Testis (tissue), 3 donors: Measurements from ENCODE around the gene CRTC2. TPM values are rescaled to one million over a fixed set of nuclear protein-coding genes. Genes with fewer than 3 reads are reported as not detected.
"Not testable (repeated sequence)": the region's sequence is repeated elsewhere in the genome, so short reads cannot be mapped to it uniquely, and the experiment has no call there.

ENCODE experiments used
- DNase-seq: peaks from one replicate; pipeline ENCODE4 v3.0.0-alpha.2; 2019
- H3K27ac ChIP-seq, 2 donors: fragments of 200-600 bp; sonication (generic); one replicate each; pipeline ENCODE4 v1.5.1; 2019
- H3K27me3 ChIP-seq: fragments of 200-600 bp; sonication (generic); one replicate; pipeline ENCODE4 v1.5.1; 2019
- H3K36me3 ChIP-seq: fragments of 200-600 bp; sonication (generic); one replicate; pipeline ENCODE4 v1.5.1; 2017; ENCODE audit warnings: low read depth; ENCODE audit errors: missing control alignments
- H3K4me1 ChIP-seq: fragments of 200-600 bp; sonication (generic); one replicate; pipeline ENCODE4 v1.5.1; 2019
- H3K4me3 ChIP-seq, 2 donors: fragments of 200-600 bp; sonication (generic); one replicate each; pipeline ENCODE4 v1.5.1; 2017 to 2019
- H3K9me3 ChIP-seq: fragments of 200-600 bp; sonication (generic); one replicate; pipeline ENCODE4 v1.5.1; 2017
- CTCF ChIP-seq, 3 experiments: fragments of 450-650 bp in 2 of 3; fragments of 200-600 bp in 1 of 3; sonication (generic) in 1 of 3; IDR thresholded peaks; one replicate each; pipeline ENCODE4 v1.5.1; 2016 to 2019; ENCODE audit warnings: antibody characterized with exemption in 3 of 3, mild to moderate bottlenecking in 2 of 3, moderate library complexity in 1 of 3
- POLR2A ChIP-seq: fragments of 450-650 bp; IDR thresholded peaks from one replicate; pipeline ENCODE4 v1.6.1; 2017; ENCODE audit warnings: antibody characterized with exemption, mild to moderate bottlenecking, moderate library complexity
- WGBS, 2 donors: methylation state at CpG; one replicate each; pipeline ENCODE4 v1.1.5; 2018; 5-methylcytosine and 5-hydroxymethylcytosine counted together
- intact Hi-C: fragments of 100-400 bp; cut with DNase I; formaldehyde crosslinking; loops from one replicate; pipeline ENCODE4 v1.15.1; 2023; ENCODE audit warnings: low total_unique reads
- polyA plus RNA-seq: library from polyadenylated mRNA; stranded (reverse); fragments of 350-450 nt; fragmentation: Illumina TruSeq; extraction: RNeasy Lipid Tissue Mini Kit (QIAGEN cat#74804); gene quantifications from one replicate; pipeline ENCODE4 v1.2.3, GENCODE V29; 2014; ENCODE audit warnings: low read depth, low replicate concordance; ENCODE audit not compliant: insufficient read depth
- total RNA-seq, 2 donors: library from RNA; depleted of rRNA; stranded (reverse); fragments of >200 nt; gene quantifications; one replicate each; pipeline ENCODE4 v1.2.3, GENCODE V29; 2016

CRTC2 gene
- total and polyA plus RNA-seq, 3 donors from 2014 or later, result 32.0 to 49.7 (median 49.1) TPM

GRCh38 chr1:153985941-153986761, 27.7 kb upstream of the CRTC2 start, which contains the start of gene RAB13:
Gene RAB13 (minus strand): TSS chr1:153986339. CDS start chr1:153986236, 103 bp downstream.
- no peaks in the 10 kb centered on the region for H3K9me3 ChIP-seq
- intact Hi-C loops, result no loop called here
- H3K27ac ChIP-seq, result peak within 1 kb of the TSS; percentile 92 to 94
- H3K27me3 ChIP-seq, result no peaks in the 10 kb centered on the region
- H3K4me1 ChIP-seq, result peaks cover 20% of the 10 kb centered on the region
- no peak for TF ChIP-seq CTCF (IDR thresholded peaks at IDR 0.05)
- no peak for TF ChIP-seq POLR2A
- peak within 1 kb of the TSS; percentile 60 to 64 for H3K4me3 ChIP-seq
- peak; percentile 91 for DNase-seq
- no peaks in the 10 kb centered on the region for H3K36me3 ChIP-seq
- WGBS, 2 donors, result 0 to 1% methylated on average over 21 to 31 of the region's 32 CpGs

GRCh38 chr1:153985341-153985912, 27.0 kb upstream of the CRTC2 start:
- Histone ChIP-seq H3K36me3 (no peaks in the 10 kb centered on the region), H3K4me3 (peak overlapping the region; percentile 60 to 64), H3K27me3 (no peaks in the 10 kb centered on the region), H3K9me3 (no peaks in the 10 kb centered on the region), H3K4me1 (peaks cover 20% of the 10 kb centered on the region), H3K27ac (peak overlapping the region; percentile 92 to 94)
- WGBS, 2 donors, result 3 to 7% methylated on average over 7 of the region's 7 CpGs
- peak; percentile 54 for DNase-seq
- TF ChIP-seq POLR2A (no peak), CTCF (IDR thresholded peaks at IDR 0.05) (no peak)
- intact Hi-C loops, result no loop called here

GRCh38 chr1:153984123-153984894, 25.9 kb upstream of the CRTC2 start:
- no peaks in the 10 kb centered on the region for H3K9me3 ChIP-seq
- H3K27me3 ChIP-seq, result no peaks in the 10 kb centered on the region
- no peak for DNase-seq
- H3K36me3 ChIP-seq, result no peaks in the 10 kb centered on the region
- no peak overlapping the region for H3K4me3 ChIP-seq
- H3K4me1 ChIP-seq, result peaks cover 20% of the 10 kb centered on the region
- intact Hi-C loops, result no loop called here
- 42 to 48% methylated on average over 6 of the region's 6 CpGs for WGBS, 2 donors
- no peak for TF ChIP-seq POLR2A
- no peak for TF ChIP-seq CTCF (IDR thresholded peaks at IDR 0.05)
- peak overlapping the region in 1 of 2 donors; percentile 94 for H3K27ac ChIP-seq

GRCh38 chr1:153981735-153982134, 23.3 kb upstream of the CRTC2 start:
- intact Hi-C loops, result not testable (repeated sequence)

GRCh38 chr1:153979091-153979490, 20.7 kb upstream of the CRTC2 start:
- intact Hi-C loops, H3K36me3 ChIP-seq, H3K4me1 ChIP-seq, H3K4me3 ChIP-seq, DNase-seq, H3K27me3 ChIP-seq, H3K27ac ChIP-seq, H3K9me3 ChIP-seq: not testable (repeated sequence)
- WGBS, 2 donors, result 92 to 94% methylated on average over 12 of the region's 12 CpGs

More at GRCh38 chr1:153981735-153982134, 23.3 kb upstream of the CRTC2 start:
- WGBS, 2 donors, result 85 to 90% methylated on average over 2 of the region's 2 CpGs
- H3K9me3 ChIP-seq, DNase-seq, H3K36me3 ChIP-seq, H3K4me3 ChIP-seq, H3K27ac ChIP-seq, H3K27me3 ChIP-seq: not testable (repeated sequence)
- peaks cover 15% of the 10 kb centered on the region for H3K4me1 ChIP-seq
